NCI-H128 (cell line): ENCODE results near the gene MLLT3.

Experiments used
- DNase-seq: peaks from one replicate; lab custom pipeline; 2025; ENCODE audit not compliant: unreplicated experiment; lab: John Stamatoyannopoulos, UW

Gene MLLT3

DNA sequence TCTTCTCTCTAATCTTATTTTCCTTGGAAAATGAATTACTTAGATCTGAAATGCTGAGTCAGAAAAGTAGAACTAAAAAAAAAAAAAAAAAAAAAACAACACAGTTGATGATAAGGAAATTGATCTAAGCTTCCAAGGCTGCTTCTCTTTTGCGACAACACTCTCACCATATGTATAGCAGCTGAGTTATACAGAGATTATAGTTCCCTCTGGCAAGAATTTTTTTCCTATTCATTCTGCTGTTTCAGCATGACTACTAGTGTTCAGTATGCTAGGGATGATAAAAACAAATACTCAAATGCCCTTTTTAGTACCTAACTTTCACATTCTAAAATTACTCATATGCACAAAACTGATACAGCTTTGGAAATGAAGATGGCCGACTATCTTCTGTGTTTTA, 267.3 kb downstream of the MLLT3 start:
- DNase-seq, result no peak

GRCh38 chr9:20353931-20354652, 268.2 kb downstream of the MLLT3 start:
- no peak for DNase-seq

DNA sequence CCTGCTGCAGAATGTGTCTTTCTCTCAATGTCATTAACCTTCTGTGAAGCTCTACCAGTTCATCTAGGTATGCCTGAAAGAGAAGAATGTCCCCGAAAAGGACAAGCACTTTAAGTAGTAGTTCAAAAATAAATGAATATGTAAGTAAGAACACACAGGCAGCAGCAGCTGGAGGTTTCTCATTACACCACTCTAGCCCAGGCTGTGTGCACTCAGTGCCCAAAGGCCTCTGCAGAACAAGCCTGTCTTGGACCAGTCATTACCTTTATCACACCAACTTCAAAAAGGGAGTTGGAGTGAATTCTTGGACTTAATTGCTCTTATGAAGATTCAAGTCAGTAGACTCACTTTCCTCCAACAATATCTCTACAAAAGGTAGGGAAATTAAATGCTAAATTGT, 268.8 kb downstream of the MLLT3 start:
- no peak for DNase-seq

GRCh38 chr9:20352591-20352990, 269.7 kb downstream of the MLLT3 start:
- no peak for DNase-seq

- no peak for DNase-seq
These were observed 270.6 kb downstream of the MLLT3 start for GRCh38 chr9:20351715-20352114.

DNA sequence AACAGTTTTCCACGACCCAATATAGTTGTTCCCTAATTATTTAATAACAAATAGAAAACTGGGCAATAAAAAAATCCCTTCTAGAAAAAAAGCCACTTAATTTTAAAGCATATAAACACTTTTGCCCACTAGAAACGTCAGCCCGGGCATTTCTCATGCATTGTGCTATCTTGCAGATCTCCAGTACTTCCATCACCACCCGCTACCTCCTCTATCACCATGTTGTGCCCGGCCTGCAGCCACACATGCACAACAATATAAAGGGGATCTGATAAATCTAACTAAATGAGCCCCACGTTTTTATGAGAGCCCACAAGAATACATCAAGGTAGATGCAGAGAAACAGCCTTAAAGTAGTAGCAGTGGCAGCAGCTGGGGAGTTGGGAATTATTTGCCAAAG, 272.7 kb downstream of the MLLT3 start:
- DNase-seq, result no peak

- no peak for DNase-seq
These were observed 279.0 kb downstream of the MLLT3 start for GRCh38 chr9:20343325-20343724.

DNA sequence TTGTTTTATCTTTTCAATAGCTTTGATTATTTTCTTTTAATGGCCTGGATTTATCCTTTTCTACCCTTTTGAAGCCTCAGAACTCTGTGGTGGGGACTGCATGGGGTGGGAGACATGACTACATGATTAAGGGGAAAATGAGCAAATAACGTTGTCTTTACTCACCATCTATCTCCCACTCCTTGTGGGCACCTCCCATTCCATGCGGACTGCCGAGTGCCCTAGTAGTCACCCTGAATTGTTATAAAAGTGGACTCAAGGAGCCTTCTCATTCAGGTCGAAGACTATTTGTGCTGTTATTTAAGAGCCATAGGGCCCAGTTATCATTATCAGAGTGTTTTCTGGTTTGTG, 281.8 kb downstream of the MLLT3 start:
- no peak for DNase-seq

DNA sequence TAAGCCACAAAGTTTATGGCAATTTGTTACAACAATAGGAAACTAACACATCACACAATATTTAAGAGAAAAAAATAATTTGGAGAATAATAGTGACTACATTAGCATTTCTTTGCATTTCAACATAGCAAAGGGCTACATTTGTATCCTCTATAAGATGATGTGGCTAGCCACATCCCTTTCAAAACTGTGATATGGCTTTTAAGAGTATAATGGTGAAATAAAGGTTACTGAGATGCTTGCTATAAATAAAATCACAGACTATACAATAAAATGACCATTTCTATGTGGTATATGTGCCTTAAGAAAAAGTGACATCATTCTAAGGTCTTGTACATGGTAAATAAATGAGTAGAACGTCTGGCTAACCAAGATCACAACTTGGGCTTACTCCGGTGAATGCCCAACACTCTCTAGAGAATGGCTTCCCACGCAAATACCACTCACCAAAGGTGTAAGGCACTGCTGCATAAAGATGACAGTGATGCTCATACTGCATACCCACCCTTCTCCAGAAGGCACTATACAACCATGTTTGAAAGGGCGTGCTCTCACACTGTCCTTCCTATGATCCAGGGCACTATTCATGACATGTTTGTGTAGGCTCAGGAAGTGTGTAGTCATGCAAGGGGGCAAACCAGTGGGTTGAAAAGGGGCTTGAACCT, 286.5 kb downstream of the MLLT3 start:
- DNase-seq, result no peak

GRCh38 chr9:20333991-20334390, 288.3 kb downstream of the MLLT3 start:
- DNase-seq, result no peak

- DNase-seq, result no peak
These were observed 291.1 kb downstream of the MLLT3 start for GRCh38 chr9:20331095-20331685.

DNA sequence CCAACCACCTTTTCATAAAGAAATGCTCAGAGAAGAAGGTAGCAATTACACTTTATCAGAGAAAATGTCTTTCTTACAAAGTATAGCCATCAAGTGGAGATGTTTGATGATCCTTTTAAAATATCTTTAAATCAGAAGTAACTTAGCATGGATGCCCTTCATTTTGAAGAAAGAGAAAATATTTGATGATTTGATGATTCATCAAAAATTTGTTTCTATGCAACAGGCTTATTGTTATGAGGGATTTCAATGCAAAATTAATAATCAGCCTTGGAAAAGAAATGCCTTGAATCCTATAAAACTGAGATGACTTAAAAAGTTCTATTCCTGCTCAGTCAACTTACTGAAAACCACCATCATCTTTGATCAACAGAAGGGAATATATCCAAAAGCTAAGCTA, 291.6 kb downstream of the MLLT3 start:
- no peak for DNase-seq

DNA sequence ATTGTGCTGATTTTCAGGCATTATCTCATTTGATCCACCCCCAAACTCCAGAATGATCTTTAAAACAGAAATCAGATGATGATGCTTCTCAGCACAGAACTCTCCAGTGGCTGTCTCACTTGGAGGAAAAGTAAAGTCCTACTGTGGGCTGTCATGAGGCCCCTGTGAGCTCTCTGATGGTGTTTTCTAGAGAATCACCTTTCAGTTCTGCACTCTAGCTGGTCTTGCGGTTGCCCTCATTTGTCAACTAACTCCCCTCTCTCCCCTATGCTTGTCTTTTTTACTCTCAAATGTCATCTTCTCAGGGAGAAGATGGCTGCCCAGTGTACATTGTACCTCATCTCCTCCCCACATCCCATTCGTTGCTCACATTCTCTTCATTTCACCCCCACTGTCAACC, 295.8 kb downstream of the MLLT3 start:
- no peak for DNase-seq

DNA sequence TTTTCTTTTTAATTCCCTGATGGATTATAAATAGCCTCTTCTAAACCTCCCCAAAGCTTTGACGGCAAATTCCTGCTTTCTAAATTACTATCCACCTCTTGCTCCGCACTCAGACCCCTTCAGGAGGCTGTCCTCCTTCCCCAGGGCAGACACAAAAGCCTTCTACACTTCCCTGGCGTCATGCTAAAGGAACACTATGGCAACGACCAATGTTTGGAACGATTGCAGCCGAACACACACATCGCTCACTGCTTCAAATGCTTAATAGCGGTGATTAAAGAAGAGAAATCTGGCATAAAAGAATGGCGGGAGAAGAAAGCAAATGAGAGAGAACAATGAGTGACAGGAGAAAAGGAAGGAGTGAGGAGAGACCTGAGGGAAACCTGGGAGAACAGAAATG, 297.3 kb downstream of the MLLT3 start:
- no peak for DNase-seq

DNA sequence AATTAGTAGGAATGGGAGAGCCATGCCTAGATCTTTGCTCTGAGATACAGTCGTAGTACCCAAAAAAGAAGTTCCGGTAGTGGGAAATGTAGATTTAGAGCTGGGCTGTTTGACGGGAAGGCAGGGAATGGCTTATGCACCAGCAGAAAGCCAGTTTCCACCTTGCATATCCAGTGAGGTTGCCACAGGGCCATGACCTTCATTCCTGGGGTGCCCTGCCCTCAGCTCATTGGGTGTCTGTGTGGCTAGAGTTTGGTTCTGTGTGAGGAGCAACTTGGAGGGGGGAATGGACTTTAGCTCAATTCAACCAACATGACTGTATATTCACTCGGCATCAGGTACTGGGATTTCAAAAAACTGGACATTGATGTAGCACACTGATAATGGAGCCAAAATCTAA, 300.1 kb downstream of the MLLT3 start:
- no peak for DNase-seq

GRCh38 chr9:20321423-20322082, 300.7 kb downstream of the MLLT3 start:
- DNase-seq, result no peak

DNA sequence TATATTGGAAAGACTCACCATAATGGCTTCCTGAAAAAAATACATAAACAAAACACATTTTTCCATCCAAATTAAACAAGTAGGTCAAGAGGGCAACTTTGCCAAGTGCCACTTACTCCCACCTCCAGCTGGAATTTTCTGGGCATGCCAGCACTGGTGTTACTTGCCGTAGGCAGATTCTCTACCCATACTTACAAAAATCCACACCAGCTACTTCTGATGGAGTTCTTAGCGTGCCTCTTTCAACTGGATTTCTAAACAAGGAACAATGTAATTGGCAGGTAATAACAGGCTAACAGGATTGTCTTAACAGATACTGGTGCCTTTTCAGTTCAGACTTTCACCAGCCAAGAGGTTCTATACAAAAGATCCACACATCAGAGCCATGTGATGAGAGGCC, 301.4 kb downstream of the MLLT3 start:
- no peak for DNase-seq

DNA sequence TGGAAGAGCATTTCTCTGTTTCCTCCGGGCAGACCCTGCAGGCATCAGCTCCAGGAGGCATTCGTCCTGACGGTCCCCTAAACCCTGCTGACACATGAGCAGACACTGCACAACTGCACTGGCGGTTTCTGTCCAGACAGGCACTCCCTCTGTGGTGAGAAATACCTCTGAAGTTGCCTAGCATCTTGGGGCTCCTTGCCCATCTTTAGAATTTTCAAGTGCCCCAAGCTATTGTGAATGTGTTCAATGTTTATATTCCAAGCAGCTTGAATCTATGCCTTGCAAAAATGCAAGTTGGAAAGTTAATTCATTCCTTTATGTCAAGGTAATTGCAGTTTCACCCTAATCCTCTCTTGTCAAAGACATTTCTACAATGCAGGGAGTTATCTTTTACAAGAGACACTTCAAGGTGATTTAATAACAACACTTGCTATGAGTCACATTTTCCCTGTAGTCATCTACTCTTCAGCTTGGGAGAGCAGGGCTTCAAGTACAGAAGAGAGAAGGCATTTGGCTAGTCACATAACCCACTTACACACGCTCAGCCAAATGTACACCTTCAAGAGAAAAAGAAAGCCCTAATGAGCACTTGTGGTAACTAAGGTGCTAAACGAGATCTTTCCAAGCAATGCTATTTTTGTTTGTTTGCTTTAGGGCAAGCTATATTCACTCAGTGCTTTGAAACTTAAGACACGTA, 302.5 kb downstream of the MLLT3 start:
- DNase-seq, result peak; percentile 5

GRCh38 chr9:20319241-20319640, 303.1 kb downstream of the MLLT3 start:
- no peak for DNase-seq

DNA sequence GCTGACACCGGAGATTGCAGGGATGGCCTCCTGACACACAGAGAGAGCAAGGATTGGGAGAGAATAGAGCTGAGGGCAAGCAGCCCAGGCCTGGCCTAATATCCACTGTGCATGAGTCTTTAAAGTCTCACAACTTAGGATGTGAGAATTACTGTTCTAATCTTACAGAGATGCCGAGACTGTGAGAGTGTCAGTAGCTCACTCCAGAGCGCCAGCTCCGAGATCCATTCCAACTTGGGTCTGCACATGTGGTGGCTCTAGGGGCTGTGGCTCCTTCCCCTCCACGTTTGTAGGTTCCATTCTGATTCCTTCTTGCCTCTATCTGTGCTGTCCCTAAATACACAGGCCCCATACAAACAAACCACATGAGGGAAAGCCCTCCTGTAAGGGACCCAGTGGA, 304.6 kb downstream of the MLLT3 start:
- DNase-seq, result no peak

DNA sequence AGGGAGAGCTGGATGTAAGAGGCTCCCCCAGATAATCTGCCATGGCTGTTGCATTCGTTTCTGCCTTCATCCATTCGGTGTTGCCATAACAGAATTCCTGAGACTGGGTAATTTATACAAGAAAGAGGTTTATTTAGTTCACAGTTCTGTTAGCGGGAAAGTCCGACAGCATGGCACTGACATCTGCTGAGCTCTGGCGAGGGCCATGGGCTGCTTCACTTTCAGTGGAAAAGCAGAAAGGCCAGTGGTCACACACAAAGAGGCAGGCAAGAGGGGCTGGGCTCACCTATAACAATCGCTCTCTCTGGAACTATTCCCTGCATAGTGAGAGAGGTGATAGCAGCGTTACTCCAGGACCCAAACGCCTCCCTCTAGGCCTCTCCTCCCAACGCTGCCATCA, 305.9 kb downstream of the MLLT3 start:
- DNase-seq, result no peak

- no peak for DNase-seq
These were observed 306.6 kb downstream of the MLLT3 start for GRCh38 chr9:20315677-20316076.
